Measurements from ENCODE around the gene POLG.

GRCh38 chr15:89363770-89364169, 29.1 kb upstream of the POLG start:
- TF ChIP-seq GATA3 (IDR thresholded peaks at IDR 0.05; ENCODE audit: low read depth, low read length) = no peak
- no peak for TF ChIP-seq GATA2 (IDR thresholded peaks at IDR 0.05; ENCODE audit: low read depth, low read length)
